Activated CD4-positive, alpha-beta T cell treated with anti-CD3 and anti-CD28 coated beads, Interleukin-2, amount 10 ng/mL, durations not matched to agents 24 days and 14 days (primary cell): ENCODE data around the gene STIM1. TPM values are rescaled to one million over a fixed set of nuclear protein-coding genes. Genes with fewer than 3 reads are reported as not detected.
A peak's percentile ranks its signal among the peaks of the same experiment; 100 is the strongest.

Source experiments
- DNase-seq: peaks from one replicate; pipeline ENCODE4 v3.0.0; 2022
- H3K27ac Mint-ChIP-seq: one replicate; pipeline ENCODE4 v1.8.0; 2022; ENCODE audit warnings: mild to moderate bottlenecking, mixed read lengths
- H3K27me3 Mint-ChIP-seq: one replicate; pipeline ENCODE4 v1.8.0; 2022; ENCODE audit warnings: mixed read lengths
- H3K36me3 Mint-ChIP-seq: one replicate; pipeline ENCODE4 v1.8.0; 2022; ENCODE audit warnings: low read depth, mild to moderate bottlenecking, mixed read lengths
- H3K4me1 Mint-ChIP-seq: one replicate; pipeline ENCODE4 v1.8.0; 2021; ENCODE audit warnings: mixed read lengths
- H3K4me3 Mint-ChIP-seq: one replicate; pipeline ENCODE4 v1.8.0; 2022; ENCODE audit warnings: mild to moderate bottlenecking, moderate library complexity, mixed read lengths
- H3K9me3 Mint-ChIP-seq: one replicate; pipeline ENCODE4 v1.8.0; 2021; ENCODE audit warnings: mixed read lengths
- intact Hi-C: fragments of 100-400 bp; cut with micrococcal nuclease; formaldehyde crosslinking; loops from one replicate; pipeline ENCODE4 v1.15.1; 2023
- total RNA-seq: library from RNA; stranded (reverse); gene quantifications from 2 replicates; pipeline ENCODE4 v1.2.3, GENCODE V29; 2022

Gene STIM1
- total RNA-seq, 1 donor from 2014 or later: 63.4 TPM

GRCh38 chr11:3835751-3836150 is 19.7 kb upstream of the STIM1 start:
- H3K4me3 Mint-ChIP-seq: peak overlapping the region; percentile 93
- H3K36me3 Mint-ChIP-seq: peaks cover 77% of the 10 kb centered on the region
- peak overlapping the region; percentile 85 for H3K27ac Mint-ChIP-seq
- DNase-seq: no peak
- H3K4me1 Mint-ChIP-seq: peaks cover 78% of the 10 kb centered on the region
- H3K9me3 Mint-ChIP-seq: no peaks in the 10 kb centered on the region
- intact Hi-C loops: no loop called here
- no peaks in the 10 kb centered on the region for H3K27me3 Mint-ChIP-seq

GRCh38 chr11:3836903-3837302 is 18.6 kb upstream of the STIM1 start:
- H3K9me3 Mint-ChIP-seq: no peaks in the 10 kb centered on the region
- intact Hi-C loops: no loop called here
- H3K27ac Mint-ChIP-seq: peak overlapping the region; percentile 90
- H3K27me3 Mint-ChIP-seq: no peaks in the 10 kb centered on the region
- peaks cover 66% of the 10 kb centered on the region for H3K36me3 Mint-ChIP-seq
- H3K4me3 Mint-ChIP-seq: peak overlapping the region; percentile 93
- H3K4me1 Mint-ChIP-seq: peaks cover 71% of the 10 kb centered on the region
- DNase-seq: peak; percentile 85

GRCh38 chr11:3837793-3838192 is 17.7 kb upstream of the STIM1 start:
- intact Hi-C loops: no loop called here
- H3K9me3 Mint-ChIP-seq: no peaks in the 10 kb centered on the region
- H3K27ac Mint-ChIP-seq: peak overlapping the region; percentile 90
- DNase-seq: peak; percentile 65
- H3K27me3 Mint-ChIP-seq: no peaks in the 10 kb centered on the region
- H3K4me1 Mint-ChIP-seq: peaks cover 67% of the 10 kb centered on the region
- peak overlapping the region; percentile 93 for H3K4me3 Mint-ChIP-seq
- H3K36me3 Mint-ChIP-seq: peaks cover 60% of the 10 kb centered on the region

- intact Hi-C loops: no loop called here
- no peak for DNase-seq
- no peaks in the 10 kb centered on the region for H3K27me3 Mint-ChIP-seq
- peak overlapping the region; percentile 90 for H3K27ac Mint-ChIP-seq
- H3K4me1 Mint-ChIP-seq: peaks cover 67% of the 10 kb centered on the region
- no peaks in the 10 kb centered on the region for H3K9me3 Mint-ChIP-seq
- H3K36me3 Mint-ChIP-seq: peaks cover 54% of the 10 kb centered on the region
- H3K4me3 Mint-ChIP-seq: peak overlapping the region; percentile 93
Observed at GRCh38 chr11:3838504-3838903, 17.0 kb upstream of the STIM1 start.

GRCh38 chr11:3840004-3840869 is 15.2 kb upstream of the STIM1 start:
- Mint-ChIP-seq H3K9me3 (no peaks in the 10 kb centered on the region), H3K27ac (peak overlapping the region; percentile 90), H3K4me1 (peaks cover 64% of the 10 kb centered on the region), H3K27me3 (no peaks in the 10 kb centered on the region), H3K36me3 (peaks cover 37% of the 10 kb centered on the region), H3K4me3 (peak overlapping the region; percentile 93)
- DNase-seq: peak; percentile 82
- intact Hi-C loops: loop anchor here (2.0 kb wide), 2 partner anchors 15 to 55 kb away; no protein-coding TSS in a partner anchor

GRCh38 chr11:3840870-3841425 is 14.5 kb upstream of the STIM1 start, which contains the start of gene RHOG:
Gene RHOG (minus strand): TSS chr11:3840959. CDS start chr11:3828138, 12,821 bp downstream.
- no peaks in the 10 kb centered on the region for H3K9me3 Mint-ChIP-seq
- intact Hi-C loops: loop anchor here (1.0 to 2.0 kb wide), 7 partner anchors 8 to 253 kb away; partner anchors contain the start of genes NUP98 and RRM1
- peak within 1 kb of the TSS; percentile 93 for H3K4me3 Mint-ChIP-seq
- peaks cover 30% of the 10 kb centered on the region for H3K36me3 Mint-ChIP-seq
- H3K27ac Mint-ChIP-seq: peak within 1 kb of the TSS; percentile 97
- peak; percentile 91 for DNase-seq
- peaks cover 60% of the 10 kb centered on the region for H3K4me1 Mint-ChIP-seq
- H3K27me3 Mint-ChIP-seq: no peaks in the 10 kb centered on the region

- DNase-seq: peak; percentile 97
- peaks cover 55% of the 10 kb centered on the region for H3K4me1 Mint-ChIP-seq
- no peaks in the 10 kb centered on the region for H3K9me3 Mint-ChIP-seq
- H3K4me3 Mint-ChIP-seq: peak overlapping the region; percentile 93
- intact Hi-C loops: loop anchor here (1.0 to 2.0 kb wide), 7 partner anchors 8 to 253 kb away; partner anchors contain the start of genes NUP98 and RRM1
- H3K36me3 Mint-ChIP-seq: peaks cover 25% of the 10 kb centered on the region
- H3K27ac Mint-ChIP-seq: peak overlapping the region; percentile 97
- H3K27me3 Mint-ChIP-seq: no peaks in the 10 kb centered on the region
Observed at GRCh38 chr11:3841426-3842350, 13.8 kb upstream of the STIM1 start.

GRCh38 chr11:3843326-3843725 is 12.1 kb upstream of the STIM1 start:
- peaks cover 45% of the 10 kb centered on the region for H3K4me1 Mint-ChIP-seq
- no peak for DNase-seq
- H3K4me3 Mint-ChIP-seq: peak overlapping the region; percentile 35
- H3K36me3 Mint-ChIP-seq: peaks cover 17% of the 10 kb centered on the region
- intact Hi-C loops: no loop called here
- no peaks in the 10 kb centered on the region for H3K9me3 Mint-ChIP-seq
- peak overlapping the region; percentile 84 for H3K27ac Mint-ChIP-seq
- H3K27me3 Mint-ChIP-seq: no peaks in the 10 kb centered on the region

- Mint-ChIP-seq H3K4me3 (no peak overlapping the region), H3K27ac (no peak overlapping the region), H3K36me3 (no peaks in the 10 kb centered on the region), H3K9me3 (no peaks in the 10 kb centered on the region), H3K4me1 (peaks cover 42% of the 10 kb centered on the region), H3K27me3 (no peaks in the 10 kb centered on the region)
- intact Hi-C loops: no loop called here
- no peak for DNase-seq
Observed at GRCh38 chr11:3845246-3845645, 10.2 kb upstream of the STIM1 start.

GRCh38 chr11:3845670-3846069 is 9.8 kb upstream of the STIM1 start:
- intact Hi-C loops: no loop called here
- Mint-ChIP-seq H3K27ac (no peak overlapping the region), H3K4me1 (peaks cover 42% of the 10 kb centered on the region), H3K4me3 (no peak overlapping the region), H3K36me3 (no peaks in the 10 kb centered on the region), H3K27me3 (no peaks in the 10 kb centered on the region), H3K9me3 (no peaks in the 10 kb centered on the region)
- DNase-seq: no peak

GRCh38 chr11:3849297-3849874 is 6.1 kb upstream of the STIM1 start:
- Mint-ChIP-seq H3K4me1 (peaks cover 39% of the 10 kb centered on the region), H3K27me3 (no peaks in the 10 kb centered on the region), H3K27ac (no peak overlapping the region), H3K4me3 (no peak overlapping the region), H3K36me3 (no peaks in the 10 kb centered on the region), H3K9me3 (no peaks in the 10 kb centered on the region)
- intact Hi-C loops: loop anchor here (1.0 kb wide), 2 partner anchors 8 to 223 kb away; no protein-coding TSS in a partner anchor
- peak; percentile 89 for DNase-seq

GRCh38 chr11:3853545-3853842 is 2.0 kb upstream of the STIM1 start:
- no peak for DNase-seq
- no peaks in the 10 kb centered on the region for H3K27me3 Mint-ChIP-seq
- intact Hi-C loops: no loop called here
- H3K27ac Mint-ChIP-seq: peak overlapping the region; percentile 99
- H3K36me3 Mint-ChIP-seq: peaks cover 11% of the 10 kb centered on the region
- H3K4me1 Mint-ChIP-seq: peaks cover 50% of the 10 kb centered on the region
- H3K4me3 Mint-ChIP-seq: peak overlapping the region; percentile 78
- H3K9me3 Mint-ChIP-seq: no peaks in the 10 kb centered on the region
